GM18868 (cell line): Measurements from ENCODE around the gene PIP4P1.
"Not testable (repeated sequence)": the region's sequence is repeated elsewhere in the genome, so short reads cannot be mapped to it uniquely, and the experiment has no call there.

Source experiments
- ATAC-seq: cut with Tn5 transposase; IDR thresholded peaks from one replicate; pipeline ENCODE4 v1.9.1; 2021; ENCODE audit warnings: mild to moderate bottlenecking, moderate library complexity; ENCODE audit not compliant: unreplicated experiment

The PIP4P1 gene

DNA sequence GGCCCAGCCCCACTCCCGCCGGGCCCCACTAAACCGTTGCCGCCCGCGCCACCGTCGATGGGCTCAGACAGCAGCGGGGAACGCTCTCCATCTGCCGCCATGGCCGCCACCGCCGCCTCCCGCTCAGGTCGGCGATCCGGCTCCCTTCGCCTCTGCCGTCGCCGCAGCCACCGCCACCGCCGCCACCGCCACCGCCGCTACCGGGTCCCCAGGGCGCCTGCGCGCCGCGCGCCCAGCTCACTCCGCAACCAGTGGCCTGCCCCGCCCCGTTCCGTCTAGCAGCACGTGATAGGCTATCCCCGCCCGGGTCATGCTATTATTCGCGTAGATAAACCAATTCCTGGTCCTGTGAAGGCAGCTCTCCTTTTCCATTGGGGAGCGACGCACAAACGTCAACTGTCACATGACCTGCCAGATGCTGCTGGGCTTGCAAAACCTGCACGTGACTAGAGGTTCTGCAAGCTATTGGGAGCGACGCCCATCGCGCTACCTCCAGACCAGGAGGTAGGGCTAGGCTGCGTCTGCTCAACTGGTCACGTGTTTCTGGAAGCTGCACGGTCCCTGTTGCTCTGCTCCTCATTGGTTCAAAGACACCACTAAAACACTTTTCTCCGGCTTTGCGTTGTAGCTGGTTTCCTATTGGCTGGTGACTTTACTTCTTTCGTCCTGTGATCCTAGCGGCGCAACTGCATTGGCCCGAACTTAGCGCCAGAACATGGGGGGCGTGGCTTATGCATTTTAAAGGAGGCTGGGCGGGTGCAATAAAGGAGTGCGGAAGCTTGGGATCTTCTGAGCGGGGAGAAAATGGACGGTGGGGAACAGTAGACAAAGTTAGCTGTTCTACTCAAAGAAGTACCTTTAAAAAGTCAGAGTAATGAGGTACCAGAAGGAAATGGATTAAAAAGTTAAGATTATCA is at the start of gene PIP4P1:
Gene PIP4P1 (minus strand): TSS at position 210 of the 917 bp plus-strand sequence. CDS start 109 bp downstream, at position 101.
- ATAC-seq = peak; percentile 94

GRCh38 chr14:20508367-20508766 is 47.1 kb upstream of the PIP4P1 start:
- no peak for ATAC-seq

GRCh38 chr14:20507537-20507936 is 46.3 kb upstream of the PIP4P1 start:
- ATAC-seq = not testable (repeated sequence)

GRCh38 chr14:20506752-20507151 is 45.5 kb upstream of the PIP4P1 start:
- not testable (repeated sequence) for ATAC-seq

DNA sequence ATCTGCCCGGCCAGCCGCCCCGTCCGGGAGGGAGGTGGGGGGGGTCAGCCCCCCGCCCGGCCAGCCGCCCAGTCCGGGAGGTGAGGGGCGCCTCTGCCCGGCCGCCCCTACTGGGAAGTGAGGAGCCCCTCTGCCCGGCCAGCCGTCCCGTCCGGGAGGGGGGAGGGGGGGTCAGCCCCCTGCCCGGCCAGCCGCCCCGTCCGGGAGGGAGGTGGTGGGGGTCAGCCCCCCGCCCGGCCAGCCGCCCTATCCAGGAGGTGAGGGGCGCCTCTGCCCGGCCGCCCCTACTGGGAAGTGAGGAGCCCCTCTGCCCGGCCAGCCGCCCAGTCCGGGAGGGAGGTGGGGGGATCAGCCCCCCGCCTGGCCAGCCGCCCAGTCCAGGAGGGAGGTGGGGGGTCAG is 45.0 kb upstream of the PIP4P1 start:
- ATAC-seq = not testable (repeated sequence)

DNA sequence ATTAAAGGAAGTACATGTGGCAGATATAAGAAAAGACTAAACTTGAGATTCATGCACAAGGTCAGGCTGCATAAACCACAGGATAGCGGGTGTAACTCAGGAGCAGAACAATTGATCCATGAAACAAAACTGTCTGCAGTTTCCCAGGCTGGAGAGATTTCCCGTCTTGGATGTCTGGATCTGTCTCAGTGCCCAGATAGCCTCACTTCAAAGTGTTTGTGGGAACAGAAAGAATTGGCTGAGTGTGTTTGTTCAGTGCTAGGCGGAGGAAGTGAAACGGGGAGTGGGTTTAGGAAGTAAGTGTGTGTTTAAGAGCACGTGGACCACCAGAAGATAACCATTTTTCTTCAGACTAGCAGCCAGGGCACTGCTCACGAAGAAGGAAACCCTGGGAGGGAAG is 42.7 kb upstream of the PIP4P1 start:
- no peak for ATAC-seq

DNA sequence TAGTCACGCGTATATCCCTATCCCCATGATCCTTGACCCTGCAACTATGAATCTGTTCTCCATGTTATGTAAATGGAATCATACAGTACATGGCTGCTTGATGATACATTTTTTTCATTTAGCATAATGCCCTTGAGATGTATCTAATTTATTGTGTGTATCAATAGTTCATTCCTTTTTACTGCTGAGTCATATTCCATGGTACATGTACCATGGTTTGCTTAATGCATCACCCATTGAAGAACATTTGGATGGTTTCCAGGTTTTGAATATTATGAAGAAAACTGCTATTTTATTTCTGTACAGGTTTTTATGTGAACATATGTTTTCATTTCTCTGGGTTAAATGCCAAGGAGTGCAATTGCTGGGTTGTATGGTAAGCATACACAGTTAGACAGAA is 40.1 kb upstream of the PIP4P1 start:
- ATAC-seq = no peak

GRCh38 chr14:20499881-20500280 is 38.6 kb upstream of the PIP4P1 start:
- no peak for ATAC-seq

- ATAC-seq = no peak
These were observed 37.9 kb upstream of the PIP4P1 start for GRCh38 chr14:20499108-20499507.

GRCh38 chr14:20498622-20499021 is 37.4 kb upstream of the PIP4P1 start:
- no peak for ATAC-seq

DNA sequence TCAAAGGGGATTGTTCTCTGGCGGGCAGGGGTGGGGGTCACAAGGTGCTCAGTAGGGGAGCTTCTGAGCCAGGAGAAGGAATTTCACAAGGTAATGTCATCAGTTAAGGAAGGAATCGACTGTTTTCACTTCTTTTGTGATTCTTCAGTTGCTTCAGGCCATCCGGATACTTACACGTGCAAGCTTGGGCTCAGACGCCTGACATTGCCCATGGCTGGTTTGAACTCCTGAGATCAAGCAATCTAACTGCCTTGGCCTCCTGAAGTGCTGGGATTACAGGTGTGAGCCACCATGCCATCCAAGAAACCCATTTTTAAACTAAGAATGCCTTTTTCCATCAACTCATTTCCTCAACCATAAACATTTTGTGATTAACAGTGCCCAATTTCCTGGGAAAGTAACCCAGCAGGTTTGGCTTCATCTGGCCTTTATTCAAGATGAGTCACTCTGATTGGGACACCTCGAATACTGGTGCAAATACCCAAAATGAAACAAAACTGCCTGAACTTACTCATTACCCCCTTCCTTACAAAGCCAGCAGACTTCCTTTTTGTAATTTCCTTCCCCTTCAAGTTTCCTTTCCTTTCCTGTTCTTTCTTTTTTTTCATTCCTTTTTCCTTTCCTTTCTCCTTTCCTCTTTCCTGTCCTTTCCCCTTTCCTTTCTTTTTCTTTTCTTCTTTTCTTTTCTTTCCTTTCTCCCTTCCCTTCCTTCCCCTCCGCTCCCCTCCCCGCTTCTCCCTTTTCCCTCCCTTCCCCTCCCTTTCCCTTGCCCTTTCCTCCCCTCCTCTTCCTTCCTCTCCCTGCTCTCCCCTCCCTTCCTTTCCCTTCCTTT is 33.9 kb upstream of the PIP4P1 start:
- no peak for ATAC-seq

DNA sequence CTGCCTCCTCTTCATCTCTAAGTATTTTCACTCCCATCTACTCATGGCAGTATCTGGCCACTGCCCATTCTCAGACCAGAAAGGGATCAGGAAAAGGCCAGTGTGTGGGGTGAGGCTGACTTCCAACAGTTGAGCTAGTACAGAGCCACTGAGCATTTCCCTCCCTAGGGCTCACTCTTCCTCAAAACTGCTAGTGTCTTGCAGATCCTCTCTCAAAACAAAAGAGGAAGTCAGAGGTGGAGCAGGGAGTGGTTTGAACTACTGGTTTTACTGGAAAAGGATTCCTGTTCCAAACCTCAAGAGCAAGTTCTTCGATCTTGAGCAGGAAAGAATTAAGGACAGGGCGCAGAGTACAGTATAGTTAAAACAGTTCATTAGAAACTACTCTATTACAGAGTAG is 32.4 kb upstream of the PIP4P1 start:
- ATAC-seq = no peak

GRCh38 chr14:20492486-20492885 is 31.3 kb upstream of the PIP4P1 start:
- no peak for ATAC-seq

DNA sequence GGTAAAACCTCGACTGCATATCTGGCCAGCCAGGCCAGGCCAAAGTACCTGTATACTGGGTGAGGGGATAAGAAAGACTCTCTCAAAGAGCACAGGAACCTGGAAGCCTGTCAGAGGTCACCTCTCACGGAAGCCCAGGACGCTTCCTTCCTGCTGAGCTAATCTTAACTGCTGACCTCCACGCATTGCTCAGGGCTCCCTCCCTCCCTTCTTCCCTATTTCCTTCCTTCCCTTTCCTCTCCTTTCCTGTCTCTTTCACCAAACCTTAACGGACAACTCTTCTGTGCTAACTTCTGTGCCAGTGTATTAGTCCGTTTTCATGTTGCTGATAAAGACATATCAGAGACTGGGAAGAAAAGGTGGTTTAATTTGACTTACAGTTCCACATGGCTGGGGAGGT is 29.3 kb upstream of the PIP4P1 start:
- no peak for ATAC-seq

DNA sequence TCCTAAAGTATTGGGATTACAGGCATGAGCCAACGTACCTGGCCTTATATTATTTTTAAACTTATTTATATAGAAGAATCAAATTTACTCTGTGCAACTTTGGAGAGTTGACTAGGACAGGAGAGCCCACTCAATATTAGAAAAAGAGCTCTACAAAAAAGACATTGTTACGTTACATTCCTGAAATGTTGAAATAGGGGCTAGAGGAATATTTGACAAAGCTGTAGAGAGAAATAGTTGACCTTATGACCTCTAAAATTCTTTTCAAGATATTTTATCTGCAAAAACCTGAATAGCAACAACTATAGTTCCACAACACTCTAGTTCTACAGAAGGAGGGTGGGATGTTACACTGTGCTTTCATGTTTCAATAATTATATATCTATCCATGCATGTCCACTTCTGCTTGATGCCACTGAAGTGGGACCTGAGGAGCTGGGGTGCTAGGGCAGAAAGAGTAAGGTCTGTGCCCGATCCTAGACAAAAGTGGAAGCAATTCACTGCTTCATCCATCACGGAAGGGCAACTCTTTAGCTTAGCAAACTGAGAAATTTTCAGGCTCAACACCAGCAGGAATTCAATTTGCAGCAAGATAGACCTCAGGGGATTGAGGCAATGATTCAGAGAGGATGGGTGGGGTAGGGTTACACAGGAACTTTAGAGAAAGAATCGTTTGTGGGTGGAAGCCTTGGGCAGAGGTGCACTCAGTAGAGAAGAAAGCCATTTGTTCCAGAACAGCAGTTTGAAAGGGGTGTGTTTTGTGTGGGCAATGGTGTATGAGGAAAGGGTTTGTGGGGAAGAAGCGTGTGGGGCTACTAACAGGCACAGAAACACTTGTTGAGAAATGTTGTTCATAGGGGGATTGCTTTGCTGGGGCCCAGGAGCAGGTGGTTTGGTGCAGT is 28.1 kb upstream of the PIP4P1 start:
- peak; percentile 52 for ATAC-seq

DNA sequence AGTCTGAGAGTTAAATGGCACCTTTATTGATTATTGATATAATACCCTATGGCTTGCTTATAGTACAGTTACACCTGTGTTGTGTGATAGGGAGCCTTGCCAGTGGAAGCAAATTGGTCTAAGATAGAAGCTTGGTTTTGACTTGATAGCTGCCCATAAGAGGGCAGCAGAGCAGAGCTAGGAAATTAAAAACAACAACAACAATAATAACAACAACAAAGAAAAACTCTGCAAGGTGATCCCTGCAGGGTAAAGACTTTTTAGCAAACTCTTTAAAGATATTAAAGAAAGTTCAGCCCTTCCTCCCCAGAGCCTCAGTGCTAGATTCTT is 26.1 kb upstream of the PIP4P1 start:
- ATAC-seq = no peak

GRCh38 chr14:20486684-20487395 is 25.6 kb upstream of the PIP4P1 start:
- no peak for ATAC-seq

- ATAC-seq = no peak
These were observed 24.7 kb upstream of the PIP4P1 start for GRCh38 chr14:20485900-20486299.

DNA sequence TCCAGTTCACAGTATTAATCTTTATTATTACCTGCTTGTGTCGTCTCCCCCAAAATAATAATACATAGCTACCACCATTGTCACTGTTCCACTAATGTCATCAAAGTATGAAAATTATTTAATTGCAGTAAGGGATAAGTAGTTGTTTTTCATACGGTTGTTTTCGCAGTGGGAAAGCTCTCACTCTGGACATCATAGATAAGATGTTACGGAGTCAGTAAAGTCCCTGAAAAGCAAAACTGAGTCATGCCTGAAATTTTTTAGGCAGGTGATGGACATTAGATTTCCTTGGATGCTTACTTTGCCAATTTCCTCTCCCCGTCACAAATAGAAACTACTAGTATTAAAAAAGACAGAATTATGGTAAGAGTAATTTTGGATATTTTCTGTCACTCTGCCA is 21.1 kb upstream of the PIP4P1 start:
- ATAC-seq = no peak

- no peak for ATAC-seq
These were observed 17.7 kb upstream of the PIP4P1 start for GRCh38 chr14:20478894-20479293.
